Neutrophil (primary cell): Measurements from ENCODE around the gene JMJD6.
"Not testable (repeated sequence)": the region's sequence is repeated elsewhere in the genome, so short reads cannot be mapped to it uniquely, and the experiment has no call there.

Experiments used
- H3K27ac ChIP-seq: fragments of 200-600 bp; sonication (generic); 2 replicates; pipeline ENCODE4 v1.5.1; 2016; ENCODE audit warnings: mild to moderate bottlenecking, moderate library complexity
- H3K27me3 ChIP-seq: fragments of 200-600 bp; sonication (generic); 2 replicates; pipeline ENCODE4 v1.6.0; 2016; ENCODE audit warnings: mild to moderate bottlenecking
- H3K36me3 ChIP-seq: fragments of 200-600 bp; sonication (generic); 2 replicates; pipeline ENCODE4 v1.5.1; 2017
- H3K4me1 ChIP-seq, 2 experiments: fragments of 200-600 bp in 1 of 2; sonication (generic) in 1 of 2; 1 replicate in 1 of 2; 2 replicates in 1 of 2; pipeline versions ENCODE4 v1.5.1 to v1.6.1; 2013 to 2016; ENCODE audit warnings: low read depth in 1 of 2, low read length in 1 of 2, mild to moderate bottlenecking in 1 of 2, moderate library complexity in 1 of 2; ENCODE audit not compliant: control insufficient read depth in 1 of 2, insufficient read depth in 1 of 2
- H3K4me3 ChIP-seq, 2 experiments: fragments of 200-600 bp in 1 of 2; sonication (generic) in 1 of 2; 1 replicate in 1 of 2; 2 replicates in 1 of 2; pipeline ENCODE4 v1.5.1; 2013 to 2016; ENCODE audit warnings: low read depth in 1 of 2, low read length in 1 of 2, mild to moderate bottlenecking in 1 of 2, moderate library complexity in 1 of 2
- H3K9me3 ChIP-seq: fragments of 200-600 bp; sonication (generic); 2 replicates; pipeline ENCODE4 v1.5.1; 2016
- CTCF ChIP-seq: fragments of 200-600 bp; sonication (generic); IDR thresholded peaks from 2 replicates; pipeline ENCODE4 v1.5.1; 2016; ENCODE audit warnings: antibody characterized with exemption

Gene JMJD6

GRCh38 chr17:76700270-76700616 is 26.2 kb downstream of the JMJD6 start:
- Histone ChIP-seq H3K36me3 (no peaks in the 10 kb centered on the region), H3K4me3 (no peak overlapping the region), H3K9me3 (no peaks in the 10 kb centered on the region), H3K27ac (no peak overlapping the region), H3K27me3 (no peaks in the 10 kb centered on the region), H3K4me1 (no peaks in the 10 kb centered on the region)
- TF ChIP-seq CTCF = no peak

DNA sequence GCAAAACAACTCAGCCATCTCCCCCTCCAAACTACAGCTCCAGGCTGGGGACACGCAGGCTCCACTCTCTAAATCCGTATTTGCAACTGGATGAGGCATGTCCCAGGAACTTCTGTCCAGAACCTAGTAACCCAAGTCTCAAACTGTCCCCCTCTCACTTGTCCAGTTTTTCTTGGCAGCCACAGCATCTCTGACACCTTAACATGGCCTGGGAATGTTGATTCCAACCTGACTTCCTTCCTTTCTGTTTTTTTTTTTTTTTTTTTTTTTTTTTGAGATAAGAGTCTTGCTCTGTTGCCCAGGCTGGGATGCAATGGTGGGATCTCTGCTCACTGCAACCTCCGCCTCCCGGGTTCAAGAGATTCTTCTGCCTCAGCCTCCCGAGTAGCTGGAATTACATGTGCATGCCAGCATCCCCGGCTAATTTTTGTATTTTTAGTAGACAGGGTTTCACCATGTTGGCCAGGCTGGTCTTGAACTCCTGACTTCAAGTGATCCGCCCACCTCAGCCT is 27.9 kb downstream of the JMJD6 start:
- not testable (repeated sequence) for H3K36me3 ChIP-seq, H3K27me3 ChIP-seq, H3K4me1 ChIP-seq, H3K27ac ChIP-seq, H3K9me3 ChIP-seq, H3K4me3 ChIP-seq

DNA sequence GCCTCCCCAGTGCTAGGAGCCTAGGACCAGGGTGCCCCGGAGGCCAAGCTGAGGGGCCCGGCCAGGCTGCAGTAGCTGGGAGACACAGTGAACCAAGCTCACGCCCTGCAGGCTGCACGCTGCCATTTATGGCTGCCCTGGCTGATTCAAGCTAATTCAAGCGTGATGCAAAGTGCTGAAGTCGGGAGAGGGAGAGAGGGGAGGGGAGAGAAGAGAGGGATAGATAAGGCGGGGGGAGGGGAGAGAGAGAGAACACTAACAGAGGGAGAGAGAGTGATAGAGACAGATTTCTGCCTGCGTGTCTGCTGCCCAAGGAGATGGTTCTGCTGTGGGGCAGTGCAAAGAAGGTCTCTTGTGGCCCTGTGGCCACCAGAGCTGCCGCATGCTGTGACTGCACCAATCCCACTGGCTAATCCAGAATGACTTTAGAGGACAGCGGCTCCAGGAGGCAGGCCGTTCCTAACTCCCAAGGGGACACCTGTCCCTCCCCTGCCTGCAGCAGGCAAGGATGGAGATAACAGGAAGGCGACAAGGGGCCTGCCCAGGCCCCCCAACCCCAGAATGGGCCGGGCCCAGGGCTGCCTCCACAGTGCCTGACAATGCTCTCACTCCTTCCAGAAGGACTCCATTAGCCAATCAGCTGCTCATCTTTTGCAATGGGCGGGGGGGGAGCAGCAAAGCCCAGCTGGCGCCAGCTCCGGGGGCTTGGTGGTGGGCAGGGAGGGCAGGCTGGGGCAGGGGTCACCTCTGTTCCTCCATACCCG is 28.5 kb downstream of the JMJD6 start:
- no peaks in the 10 kb centered on the region for H3K9me3 ChIP-seq
- H3K27me3 ChIP-seq = no peaks in the 10 kb centered on the region
- no peaks in the 10 kb centered on the region for H3K36me3 ChIP-seq
- TF ChIP-seq CTCF = no peak
- no peak overlapping the region for H3K27ac ChIP-seq
- H3K4me1 ChIP-seq = no peaks in the 10 kb centered on the region
- no peak overlapping the region for H3K4me3 ChIP-seq

GRCh38 chr17:76696763-76697701 is 29.4 kb downstream of the JMJD6 start:
- no peak for TF ChIP-seq CTCF
- H3K36me3 ChIP-seq = no peaks in the 10 kb centered on the region
- H3K4me3 ChIP-seq = no peak overlapping the region
- no peaks in the 10 kb centered on the region for H3K4me1 ChIP-seq
- no peak overlapping the region for H3K27ac ChIP-seq
- no peaks in the 10 kb centered on the region for H3K27me3 ChIP-seq
- H3K9me3 ChIP-seq = no peaks in the 10 kb centered on the region

DNA sequence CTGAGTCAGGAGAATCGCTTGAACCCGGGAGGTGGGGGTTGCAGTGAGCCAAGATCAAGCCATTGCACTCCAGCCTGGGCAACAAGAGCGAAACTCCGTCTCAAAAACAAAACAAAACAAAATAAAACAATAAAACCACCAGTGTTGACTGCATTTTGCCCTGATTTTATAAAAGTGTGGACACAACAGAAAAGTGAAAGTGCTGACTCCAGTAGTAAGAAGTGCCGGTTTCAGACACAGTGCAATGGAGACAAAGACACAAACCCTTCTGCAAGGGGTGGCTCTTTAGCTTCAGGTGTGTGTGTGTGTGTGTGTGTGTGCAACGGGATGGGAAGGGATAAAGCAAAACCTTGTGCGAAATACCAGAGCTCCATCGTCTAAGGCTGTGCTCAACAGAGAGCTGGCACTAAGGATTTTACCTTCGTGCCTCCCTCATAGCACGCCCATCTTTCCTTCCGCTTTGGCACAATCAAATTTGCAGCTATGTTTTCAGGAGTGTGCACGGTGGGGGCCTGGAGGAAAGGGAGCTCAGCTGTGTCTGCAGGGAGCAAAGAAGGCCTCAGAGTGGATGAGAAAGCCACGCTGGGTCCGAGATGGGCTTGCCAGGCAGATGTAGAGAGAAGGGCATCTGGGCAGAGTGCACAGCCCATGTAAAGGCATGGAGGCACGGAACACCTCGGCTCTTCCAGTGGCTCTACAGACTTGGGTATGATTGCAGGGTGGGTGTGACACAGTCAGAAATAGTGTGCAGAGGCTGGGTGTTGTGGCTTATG is 31.2 kb downstream of the JMJD6 start:
- Histone ChIP-seq H3K27ac (no peak overlapping the region), H3K9me3 (no peaks in the 10 kb centered on the region), H3K27me3 (no peaks in the 10 kb centered on the region), H3K4me3 (no peak overlapping the region), H3K36me3 (no peaks in the 10 kb centered on the region), H3K4me1 (no peaks in the 10 kb centered on the region)
- no peak for TF ChIP-seq CTCF
